GM23338 (cell line): ENCODE data around the gene ARL14. TPM values are rescaled to one million over a fixed set of nuclear protein-coding genes. Genes with fewer than 3 reads are reported as not detected.

Source experiments
- ATAC-seq: fragments of 200-7000 bp; cut with Tn5 transposase; 3 replicates; pipeline ENCODE4 v1.9.1; 2020
- DNase-seq: peaks from one replicate; pipeline ENCODE4 v3.0.0-alpha.2; 2015; ENCODE audit warnings: low spot score
- H2AFZ ChIP-seq: fragments of 200-600 bp; sonication (generic); 2 replicates; pipeline ENCODE4 v1.8.0; 2016; ENCODE audit warnings: antibody characterized with exemption, mild to moderate bottlenecking, moderate library complexity
- H3F3A ChIP-seq: fragments of 200-600 bp; sonication (generic); replicated peaks from 2 replicates; pipeline ENCODE4 v1.8.0; 2017; ENCODE audit warnings: antibody characterized with exemption, mixed run types, low read depth
- H3K27ac ChIP-seq: fragments of 200-600 bp; sonication (generic); 2 replicates; pipeline ENCODE4 v1.6.1; 2016; ENCODE audit warnings: low read depth
- H3K27me3 ChIP-seq: fragments of 200-600 bp; sonication (generic); 2 replicates; pipeline ENCODE4 v1.8.0; 2016; ENCODE audit warnings: mild to moderate bottlenecking, mixed run types, moderate library complexity; ENCODE audit not compliant: insufficient read depth
- H3K36me3 ChIP-seq: fragments of 200-600 bp; sonication (generic); 2 replicates; pipeline ENCODE4 v1.8.0; 2016; ENCODE audit warnings: mild to moderate bottlenecking; ENCODE audit not compliant: insufficient read depth
- H3K4me1 ChIP-seq: fragments of 200-600 bp; sonication (generic); 2 replicates; pipeline ENCODE4 v1.8.0; 2016; ENCODE audit warnings: mild to moderate bottlenecking, moderate library complexity; ENCODE audit not compliant: insufficient read depth
- H3K4me2 ChIP-seq: fragments of 200-600 bp; sonication (generic); 2 replicates; pipeline ENCODE4 v1.7.1; 2017; ENCODE audit warnings: mixed run types
- H3K4me3 ChIP-seq: fragments of 200-600 bp; sonication (generic); 2 replicates; pipeline ENCODE4 v1.6.1; 2016; ENCODE audit warnings: mixed run types
- H3K79me2 ChIP-seq: fragments of 200-600 bp; sonication (generic); replicated peaks from 2 replicates; pipeline ENCODE4 v1.8.0; 2017; ENCODE audit warnings: mild to moderate bottlenecking; ENCODE audit not compliant: insufficient read depth
- H3K9me2 ChIP-seq: fragments of 200-600 bp; sonication (generic); 2 replicates; pipeline ENCODE4 v1.8.0; 2017; ENCODE audit not compliant: insufficient read depth
- H4K20me1 ChIP-seq: fragments of 200-600 bp; sonication (generic); replicated peaks from 2 replicates; pipeline ENCODE4 v1.8.0; 2017; ENCODE audit warnings: mild to moderate bottlenecking; ENCODE audit not compliant: insufficient read depth
- H3K27ac Mint-ChIP-seq: 2 replicates; pipeline ENCODE4 v1.8.0; 2020; ENCODE audit warnings: inconsistent platforms, mild to moderate bottlenecking, moderate library complexity, mixed read lengths
- H3K27me3 Mint-ChIP-seq: 3 replicates; pipeline ENCODE4 v1.8.0; 2022; ENCODE audit warnings: low read depth, mild to moderate bottlenecking, moderate library complexity, mixed read lengths, inconsistent platforms; ENCODE audit not compliant: insufficient read depth, poor library complexity
- H3K36me3 Mint-ChIP-seq: 3 replicates; pipeline ENCODE4 v1.8.0; 2021; ENCODE audit warnings: low read depth, mild to moderate bottlenecking, inconsistent platforms, moderate library complexity, mixed read lengths
- H3K4me1 Mint-ChIP-seq: 3 replicates; pipeline ENCODE4 v1.8.0; 2020; ENCODE audit warnings: mild to moderate bottlenecking, inconsistent platforms, mixed read lengths
- H3K4me3 Mint-ChIP-seq: 3 replicates; pipeline ENCODE4 v1.8.0; 2021; ENCODE audit warnings: moderate library complexity, mild to moderate bottlenecking, inconsistent platforms, mixed read lengths
- H3K9me3 Mint-ChIP-seq: 3 replicates; pipeline ENCODE4 v1.8.0; 2020; ENCODE audit warnings: moderate library complexity, mild to moderate bottlenecking, inconsistent platforms, mixed read lengths
- CREB1 ChIP-seq: fragments of 250-450 bp; sonication (Bioruptor Pico); IDR thresholded peaks from 2 replicates; pipeline ENCODE4 v1.5.0; 2020; ENCODE audit warnings: low read depth, mild to moderate bottlenecking, moderate library complexity
- ETS1 ChIP-seq: IDR thresholded peaks from 2 replicates; pipeline ENCODE4 v1.6.1; 2016; ENCODE audit warnings: antibody characterized with exemption
- EZH2 ChIP-seq: fragments of 200-600 bp; sonication (generic); IDR thresholded peaks from one replicate; pipeline ENCODE4 v1.8.0; 2017; ENCODE audit warnings: antibody characterized with exemption, mild to moderate bottlenecking, low read depth; ENCODE audit not compliant: unreplicated experiment
- EZH2phosphoT487 ChIP-seq: fragments of 200-600 bp; sonication (generic); IDR thresholded peaks from one replicate; pipeline ENCODE4 v1.8.1; 2018; ENCODE audit warnings: antibody characterized with exemption; ENCODE audit not compliant: unreplicated experiment
- JUNB ChIP-seq: IDR thresholded peaks from one replicate; pipeline ENCODE4 v1.6.1; 2016; ENCODE audit warnings: antibody characterized with exemption; ENCODE audit not compliant: unreplicated experiment
- NANOG ChIP-seq: IDR thresholded peaks from 2 replicates; pipeline ENCODE4 v1.6.1; 2016; ENCODE audit warnings: antibody characterized with exemption, borderline replicate concordance
- POLR2AphosphoS5 ChIP-seq: IDR thresholded peaks from 2 replicates; pipeline ENCODE4 v1.6.1; 2016; ENCODE audit warnings: antibody characterized with exemption, low read depth
- STAT1 ChIP-seq: IDR thresholded peaks from one replicate; pipeline ENCODE4 v1.6.1; 2016; ENCODE audit warnings: antibody characterized with exemption; ENCODE audit not compliant: unreplicated experiment
- ZNF114 ChIP-seq: fragments of 250-450 bp; sonication (Bioruptor Pico); IDR thresholded peaks from 2 replicates; pipeline ENCODE4 v1.5.0; 2020; ENCODE audit warnings: mild to moderate bottlenecking, moderate library complexity
- ZNF331 ChIP-seq: fragments of 250-450 bp; sonication (Bioruptor Pico); IDR thresholded peaks from 2 replicates; pipeline ENCODE4 v1.5.0; 2020; ENCODE audit warnings: low read depth, mild to moderate bottlenecking, moderate library complexity
- polyA plus RNA-seq: library from polyadenylated mRNA; unstranded; fragments of >200 nt; fragmentation: Nextera tagmentation; extraction: Ambion mirVana; gene quantifications from 2 replicates; pipeline ENCODE4 v1.2.1, GENCODE V29; 2016
- total RNA-seq: library from RNA; depleted of rRNA; stranded (reverse); fragments of >200 nt; shearing (Covaris generic); gene quantifications from 2 replicates; pipeline ENCODE4 v1.2.3, GENCODE V29; 2014
- TF ChIP-seq, protein P1 (sequence below): fragments of 250-450 bp; sonication (Bioruptor Pico); IDR thresholded peaks from 2 replicates; pipeline ENCODE4 v1.5.0; 2020; ENCODE audit warnings: mild to moderate bottlenecking, moderate library complexity

The ARL14 gene
- total and polyA plus RNA-seq, 2 experiments from 2014 or later = not detected

- no peaks in the 10 kb centered on the region for H3K36me3 Mint-ChIP-seq
- H3F3A ChIP-seq = no peaks in the 10 kb centered on the region
- no peak overlapping the region for H3K4me3 ChIP-seq
- no peak overlapping the region for H3K4me2 ChIP-seq
- H3K4me1 ChIP-seq = peaks cover 8% of the 10 kb centered on the region; the same call in 1 of the 2 replicates
- no peak for TF ChIP-seq EZH2phosphoT487
- TF ChIP-seq POLR2AphosphoS5 = no peak
- no peak for TF ChIP-seq JUNB
- no peak for TF ChIP-seq EZH2
- no peak for TF ChIP-seq NANOG
- TF ChIP-seq STAT1 = no peak
- no peak for TF ChIP-seq ETS1
- no peak for TF ChIP-seq ZNF331 (CRISPR knock-in tag)
- TF ChIP-seq CREB1 = no peak
- TF ChIP-seq ZNF114 (CRISPR knock-in tag) = no peak
- no peak overlapping the region for H3K27ac ChIP-seq
- H3K27ac Mint-ChIP-seq = no peak overlapping the region
- ATAC-seq (no peak), DNase-seq (no peak)
- no peaks in the 10 kb centered on the region for H3K9me2 ChIP-seq
- no peaks in the 10 kb centered on the region for H3K9me3 Mint-ChIP-seq
- H3K27me3 Mint-ChIP-seq = no peaks in the 10 kb centered on the region
- H3K79me2 ChIP-seq = no peaks in the 10 kb centered on the region
- H4K20me1 ChIP-seq = no peaks in the 10 kb centered on the region
- no peaks in the 10 kb centered on the region for H3K27me3 ChIP-seq
- no peaks in the 10 kb centered on the region for H3K36me3 ChIP-seq
- H2AFZ ChIP-seq = no peak overlapping the region
- H3K4me3 Mint-ChIP-seq = no peak overlapping the region
- H3K4me1 Mint-ChIP-seq = peaks cover 22% of the 10 kb centered on the region; the same call in 2 of the 3 replicates
Observed at GRCh38 chr3:160675566-160676124, 1.3 kb upstream of the ARL14 start.

GRCh38 chr3:160677459-160677881 lies 510 bp downstream of the ARL14 start:
- ATAC-seq (peak; percentile 59), DNase-seq (no peak)
- Mint-ChIP-seq H3K36me3 (no peaks in the 10 kb centered on the region), H3K27me3 (no peaks in the 10 kb centered on the region), H3K27ac (no peak overlapping the region), H3K4me3 (no peak overlapping the region), H3K4me1 (peaks cover 22% of the 10 kb centered on the region; the same call in 2 of the 3 replicates), H3K9me3 (no peaks in the 10 kb centered on the region)
- Histone ChIP-seq H3K4me1 (peaks cover 8% of the 10 kb centered on the region; the same call in 1 of the 2 replicates), H3K36me3 (no peaks in the 10 kb centered on the region), H3K4me3 (no peak overlapping the region), H3K27ac (no peak overlapping the region), H3K4me2 (no peak overlapping the region), H3K9me2 (no peaks in the 10 kb centered on the region), H3K27me3 (no peaks in the 10 kb centered on the region), H3K79me2 (no peaks in the 10 kb centered on the region), H4K20me1 (no peaks in the 10 kb centered on the region), H2AFZ (peak overlapping the region; percentile 39), H3F3A (no peaks in the 10 kb centered on the region)
- TF ChIP-seq ETS1 (no peak), POLR2AphosphoS5 (no peak), NANOG (no peak)
- TF ChIP-seq, protein P1, sequence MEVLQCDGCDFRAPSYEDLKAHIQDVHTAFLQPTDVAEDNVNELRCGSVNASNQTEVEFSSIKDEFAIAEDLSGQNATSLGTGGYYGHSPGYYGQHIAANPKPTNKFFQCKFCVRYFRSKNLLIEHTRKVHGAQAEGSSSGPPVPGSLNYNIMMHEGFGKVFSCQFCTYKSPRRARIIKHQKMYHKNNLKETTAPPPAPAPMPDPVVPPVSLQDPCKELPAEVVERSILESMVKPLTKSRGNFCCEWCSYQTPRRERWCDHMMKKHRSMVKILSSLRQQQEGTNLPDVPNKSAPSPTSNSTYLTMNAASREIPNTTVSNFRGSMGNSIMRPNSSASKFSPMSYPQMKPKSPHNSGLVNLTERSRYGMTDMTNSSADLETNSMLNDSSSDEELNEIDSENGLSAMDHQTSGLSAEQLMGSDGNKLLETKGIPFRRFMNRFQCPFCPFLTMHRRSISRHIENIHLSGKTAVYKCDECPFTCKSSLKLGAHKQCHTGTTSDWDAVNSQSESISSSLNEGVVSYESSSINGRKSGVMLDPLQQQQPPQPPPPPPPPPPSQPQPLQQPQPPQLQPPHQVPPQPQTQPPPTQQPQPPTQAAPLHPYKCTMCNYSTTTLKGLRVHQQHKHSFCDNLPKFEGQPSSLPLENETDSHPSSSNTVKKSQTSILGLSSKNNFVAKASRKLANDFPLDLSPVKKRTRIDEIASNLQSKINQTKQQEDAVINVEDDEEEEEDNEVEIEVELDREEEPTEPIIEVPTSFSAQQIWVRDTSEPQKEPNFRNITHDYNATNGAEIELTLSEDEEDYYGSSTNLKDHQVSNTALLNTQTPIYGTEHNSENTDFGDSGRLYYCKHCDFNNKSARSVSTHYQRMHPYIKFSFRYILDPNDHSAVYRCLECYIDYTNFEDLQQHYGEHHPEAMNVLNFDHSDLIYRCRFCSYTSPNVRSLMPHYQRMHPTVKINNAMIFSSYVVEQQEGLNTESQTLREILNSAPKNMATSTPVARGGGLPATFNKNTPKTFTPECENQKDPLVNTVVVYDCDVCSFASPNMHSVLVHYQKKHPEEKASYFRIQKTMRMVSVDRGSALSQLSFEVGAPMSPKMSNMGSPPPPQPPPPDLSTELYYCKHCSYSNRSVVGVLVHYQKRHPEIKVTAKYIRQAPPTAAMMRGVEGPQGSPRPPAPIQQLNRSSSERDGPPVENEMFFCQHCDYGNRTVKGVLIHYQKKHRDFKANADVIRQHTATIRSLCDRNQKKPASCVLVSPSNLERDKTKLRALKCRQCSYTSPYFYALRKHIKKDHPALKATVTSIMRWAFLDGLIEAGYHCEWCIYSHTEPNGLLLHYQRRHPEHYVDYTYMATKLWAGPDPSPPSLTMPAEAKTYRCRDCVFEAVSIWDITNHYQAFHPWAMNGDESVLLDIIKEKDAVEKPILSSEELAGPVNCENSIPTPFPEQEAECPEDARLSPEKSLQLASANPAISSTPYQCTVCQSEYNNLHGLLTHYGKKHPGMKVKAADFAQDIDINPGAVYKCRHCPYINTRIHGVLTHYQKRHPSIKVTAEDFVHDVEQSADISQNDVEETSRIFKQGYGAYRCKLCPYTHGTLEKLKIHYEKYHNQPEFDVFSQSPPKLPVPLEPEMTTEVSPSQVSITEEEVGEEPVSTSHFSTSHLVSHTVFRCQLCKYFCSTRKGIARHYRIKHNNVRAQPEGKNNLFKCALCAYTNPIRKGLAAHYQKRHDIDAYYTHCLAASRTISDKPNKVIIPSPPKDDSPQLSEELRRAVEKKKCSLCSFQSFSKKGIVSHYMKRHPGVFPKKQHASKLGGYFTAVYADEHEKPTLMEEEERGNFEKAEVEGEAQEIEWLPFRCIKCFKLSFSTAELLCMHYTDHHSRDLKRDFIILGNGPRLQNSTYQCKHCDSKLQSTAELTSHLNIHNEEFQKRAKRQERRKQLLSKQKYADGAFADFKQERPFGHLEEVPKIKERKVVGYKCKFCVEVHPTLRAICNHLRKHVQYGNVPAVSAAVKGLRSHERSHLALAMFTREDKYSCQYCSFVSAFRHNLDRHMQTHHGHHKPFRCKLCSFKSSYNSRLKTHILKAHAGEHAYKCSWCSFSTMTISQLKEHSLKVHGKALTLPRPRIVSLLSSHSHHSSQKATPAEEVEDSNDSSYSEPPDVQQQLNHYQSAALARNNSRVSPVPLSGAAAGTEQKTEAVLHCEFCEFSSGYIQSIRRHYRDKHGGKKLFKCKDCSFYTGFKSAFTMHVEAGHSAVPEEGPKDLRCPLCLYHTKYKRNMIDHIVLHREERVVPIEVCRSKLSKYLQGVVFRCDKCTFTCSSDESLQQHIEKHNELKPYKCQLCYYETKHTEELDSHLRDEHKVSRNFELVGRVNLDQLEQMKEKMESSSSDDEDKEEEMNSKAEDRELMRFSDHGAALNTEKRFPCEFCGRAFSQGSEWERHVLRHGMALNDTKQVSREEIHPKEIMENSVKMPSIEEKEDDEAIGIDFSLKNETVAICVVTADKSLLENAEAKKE = 0 out of 2 replicates have a peak, but pooled peaks have one; percentile 24
